Mucosa of rectum (tissue), 2 donors: ENCODE results near the gene BBX.

Source experiments
- H3K27ac ChIP-seq, 2 donors: one replicate each; pipeline ENCODE4 v1.7.0; 2013; ENCODE audit warnings: inconsistent platforms in 2 of 2, low read depth in 2 of 2, low read length in 2 of 2
- H3K27me3 ChIP-seq, 2 donors: one replicate each; pipeline ENCODE4 v1.7.0; 2013; ENCODE audit warnings: low read length in 2 of 2; ENCODE audit not compliant: control insufficient read depth in 2 of 2, insufficient read depth in 2 of 2
- H3K36me3 ChIP-seq, 2 donors: one replicate each; pipeline ENCODE4 v1.7.0; 2013; ENCODE audit warnings: low read length in 2 of 2; ENCODE audit not compliant: control insufficient read depth in 2 of 2, insufficient read depth in 2 of 2
- H3K4me1 ChIP-seq, 2 donors: one replicate each; pipeline ENCODE4 v1.7.0; 2013; ENCODE audit warnings: low read length in 2 of 2, mild to moderate bottlenecking in 1 of 2; ENCODE audit not compliant: control insufficient read depth in 2 of 2, insufficient read depth in 2 of 2
- H3K4me3 ChIP-seq, 2 donors: one replicate each; pipeline ENCODE4 v1.7.0; 2013; ENCODE audit warnings: low read length in 2 of 2
- H3K9ac ChIP-seq, 2 donors: one replicate each; pipeline ENCODE4 v1.7.0; 2013; ENCODE audit warnings: low read length in 2 of 2, low read depth in 1 of 2, mild to moderate bottlenecking in 1 of 2
- H3K9me3 ChIP-seq, 2 donors: one replicate each; pipeline ENCODE4 v1.7.0; 2013; ENCODE audit warnings: low read length in 2 of 2; ENCODE audit not compliant: control insufficient read depth in 2 of 2
- donor health status: healthy.
- donor health status: Normal muscosa, but diverticular disease.

The BBX gene

GRCh38 chr3:107772016-107772415 lies 249.3 kb downstream of the BBX start:
- H3K9ac ChIP-seq = no peak overlapping the region
- H3K36me3 ChIP-seq = peaks cover 9 to 10% of the 10 kb centered on the region in 2 donors
- no peak overlapping the region for H3K27ac ChIP-seq
- H3K27me3 ChIP-seq = no peaks in the 10 kb centered on the region
- H3K4me1 ChIP-seq = no peaks in the 10 kb centered on the region
- H3K9me3 ChIP-seq = no peaks in the 10 kb centered on the region
- H3K4me3 ChIP-seq = no peak overlapping the region

- Histone ChIP-seq H3K27me3 (no peaks in the 10 kb centered on the region), H3K9me3 (no peaks in the 10 kb centered on the region), H3K27ac (no peak overlapping the region), H3K36me3 (peaks cover 15 to 18% of the 10 kb centered on the region in 2 donors), H3K4me3 (no peak overlapping the region), H3K9ac (no peak overlapping the region), H3K4me1 (no peaks in the 10 kb centered on the region)
Observed at GRCh38 chr3:107775974-107776373, 253.2 kb downstream of the BBX start.

DNA sequence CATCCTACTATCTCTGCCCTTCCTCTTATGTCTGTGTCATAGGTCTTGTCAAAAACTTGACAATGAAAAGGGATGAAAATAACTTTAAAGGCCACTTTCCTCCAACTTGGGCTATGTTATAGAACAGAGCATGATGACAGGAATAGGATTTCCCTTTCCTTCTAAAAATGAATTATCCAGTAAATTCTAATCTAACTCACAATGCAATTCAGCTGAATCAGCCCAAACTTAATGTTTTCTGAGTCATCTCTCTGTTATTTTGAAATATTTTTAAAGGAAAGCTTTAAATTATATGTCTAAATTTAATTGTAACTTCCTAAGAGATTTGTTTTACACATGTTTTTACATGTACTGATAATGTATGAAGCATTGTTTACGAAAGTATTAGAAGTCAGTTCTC lies 258.5 kb downstream of the BBX start:
- Histone ChIP-seq H3K27me3 (no peaks in the 10 kb centered on the region), H3K27ac (no peak overlapping the region), H3K4me3 (no peak overlapping the region), H3K36me3 (peaks cover 10 to 13% of the 10 kb centered on the region in 2 donors), H3K9ac (no peak overlapping the region), H3K4me1 (no peaks in the 10 kb centered on the region), H3K9me3 (no peaks in the 10 kb centered on the region)

GRCh38 chr3:107782054-107782453 lies 259.3 kb downstream of the BBX start:
- no peak overlapping the region for H3K27ac ChIP-seq
- peaks cover 10 to 13% of the 10 kb centered on the region in 2 donors for H3K36me3 ChIP-seq
- H3K27me3 ChIP-seq = no peaks in the 10 kb centered on the region
- H3K9me3 ChIP-seq = no peaks in the 10 kb centered on the region
- H3K4me3 ChIP-seq = no peak overlapping the region
- no peak overlapping the region for H3K9ac ChIP-seq
- no peaks in the 10 kb centered on the region for H3K4me1 ChIP-seq

DNA sequence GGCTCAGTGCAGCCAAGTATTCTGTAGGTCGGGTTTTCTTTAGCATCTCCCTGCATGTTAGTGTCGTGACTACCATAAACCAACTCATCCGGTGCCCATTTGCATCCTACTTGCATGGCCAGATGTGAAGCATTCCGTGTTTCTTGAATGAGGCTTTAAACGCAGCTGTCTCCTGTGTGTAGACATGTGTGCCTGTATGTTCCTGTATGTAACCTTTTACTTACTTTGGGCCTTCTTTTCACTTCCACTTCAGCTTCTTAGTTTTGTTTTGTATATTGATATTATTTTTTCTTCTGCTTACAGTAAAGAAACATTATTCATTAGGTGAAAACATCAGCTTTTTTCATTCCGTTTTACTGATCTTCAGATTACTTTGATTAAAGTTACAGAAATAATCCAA lies 267.9 kb downstream of the BBX start:
- no peaks in the 10 kb centered on the region for H3K27me3 ChIP-seq
- no peaks in the 10 kb centered on the region for H3K4me1 ChIP-seq
- no peaks in the 10 kb centered on the region for H3K9me3 ChIP-seq
- H3K9ac ChIP-seq = no peak overlapping the region
- H3K27ac ChIP-seq = no peak overlapping the region
- H3K4me3 ChIP-seq = no peak overlapping the region
- peaks cover 8 to 9% of the 10 kb centered on the region in 2 donors for H3K36me3 ChIP-seq

DNA sequence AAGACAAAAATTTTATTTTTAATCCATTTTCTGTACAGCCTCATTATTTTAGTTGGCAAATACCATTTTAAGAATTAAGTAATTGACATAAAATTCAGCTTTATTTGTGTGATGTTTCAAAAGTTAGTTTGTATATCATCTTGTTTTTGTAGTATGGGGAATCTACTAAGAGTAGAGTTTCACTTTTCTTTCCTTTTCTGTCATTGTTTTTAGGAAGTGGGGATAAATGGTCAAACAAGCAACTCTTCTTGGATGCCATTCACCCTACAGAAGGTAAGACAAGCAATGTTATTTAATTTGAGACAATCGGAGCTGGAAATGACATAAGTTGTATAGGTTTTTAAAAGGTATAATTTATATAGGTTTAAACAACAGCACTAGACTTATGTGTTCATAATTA lies 268.3 kb downstream of the BBX start:
- no peaks in the 10 kb centered on the region for H3K9me3 ChIP-seq
- H3K4me1 ChIP-seq = no peaks in the 10 kb centered on the region
- H3K4me3 ChIP-seq = no peak overlapping the region
- no peak overlapping the region for H3K27ac ChIP-seq
- peaks cover 8 to 9% of the 10 kb centered on the region in 2 donors for H3K36me3 ChIP-seq
- H3K27me3 ChIP-seq = no peaks in the 10 kb centered on the region
- H3K9ac ChIP-seq = no peak overlapping the region

DNA sequence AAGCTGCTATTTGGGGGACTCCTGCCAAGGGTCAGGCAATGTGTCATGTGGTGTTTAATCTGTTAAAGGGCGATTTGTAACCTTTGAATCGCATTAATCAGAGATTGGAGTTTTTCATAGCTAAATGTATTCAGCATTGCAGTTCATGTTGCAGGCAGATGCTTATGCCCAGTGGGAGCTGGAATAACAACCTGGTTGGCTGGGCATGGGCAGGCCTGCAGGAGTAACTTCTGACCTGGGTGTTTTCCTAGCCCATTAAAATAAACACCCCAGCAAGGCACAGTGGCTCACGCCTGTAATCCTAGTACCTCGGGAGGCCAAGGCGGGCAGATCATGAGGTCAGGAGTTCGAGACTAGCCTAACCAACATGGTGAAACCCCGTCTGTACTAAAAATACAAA lies 268.7 kb downstream of the BBX start:
- Histone ChIP-seq H3K9ac (no peak overlapping the region), H3K4me3 (no peak overlapping the region), H3K27ac (no peak overlapping the region), H3K36me3 (peaks cover 8 to 9% of the 10 kb centered on the region in 2 donors), H3K27me3 (no peaks in the 10 kb centered on the region), H3K9me3 (no peaks in the 10 kb centered on the region), H3K4me1 (no peaks in the 10 kb centered on the region)

DNA sequence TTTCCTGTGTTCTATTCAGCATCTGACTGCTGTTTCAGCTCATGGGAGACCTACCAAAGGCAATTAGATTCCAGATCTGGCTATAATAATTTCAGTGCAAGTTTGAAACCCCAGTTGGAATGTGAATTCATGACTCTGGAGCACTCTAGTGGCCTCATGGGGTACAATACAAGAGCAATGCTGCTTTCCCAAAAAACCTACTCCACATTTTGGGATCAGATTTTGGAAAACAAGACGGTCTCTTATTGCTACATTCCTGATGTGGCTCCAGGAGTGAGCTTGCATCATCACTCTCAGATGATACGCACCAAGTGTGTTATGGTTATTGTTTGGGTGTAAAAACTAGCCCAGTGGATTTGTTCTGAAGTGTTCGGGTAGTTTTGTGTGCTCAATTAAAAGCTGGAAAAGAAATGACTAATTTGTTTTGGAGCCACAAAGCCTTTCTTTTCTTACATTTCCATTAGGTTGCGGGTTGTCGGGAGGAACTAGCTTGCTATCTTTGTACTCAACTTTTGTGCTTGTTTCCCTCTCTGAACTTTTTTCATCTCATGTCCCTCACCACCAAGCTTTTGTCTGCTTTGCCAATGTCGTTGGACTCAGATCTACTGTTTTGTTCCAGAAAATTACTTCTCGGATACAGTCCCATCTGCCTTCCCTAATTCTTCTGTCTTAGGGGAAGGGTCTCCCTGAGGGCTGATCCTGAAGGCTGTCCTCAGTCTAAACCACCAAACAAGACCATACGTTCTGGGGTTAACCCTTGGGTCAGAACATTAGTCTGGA lies 272.1 kb downstream of the BBX start:
- Histone ChIP-seq H3K4me3 (no peak overlapping the region), H3K9ac (no peak overlapping the region), H3K4me1 (no peaks in the 10 kb centered on the region), H3K27me3 (no peaks in the 10 kb centered on the region), H3K9me3 (no peaks in the 10 kb centered on the region), H3K36me3 (peaks cover 19% of the 10 kb centered on the region in 2 donors), H3K27ac (no peak overlapping the region)

GRCh38 chr3:107795514-107796094 lies 272.8 kb downstream of the BBX start:
- H3K9me3 ChIP-seq = no peaks in the 10 kb centered on the region
- H3K9ac ChIP-seq = no peak overlapping the region
- H3K27ac ChIP-seq = no peak overlapping the region
- no peak overlapping the region for H3K4me3 ChIP-seq
- no peaks in the 10 kb centered on the region for H3K4me1 ChIP-seq
- H3K36me3 ChIP-seq = peaks cover 19 to 20% of the 10 kb centered on the region in 2 donors
- no peaks in the 10 kb centered on the region for H3K27me3 ChIP-seq

DNA sequence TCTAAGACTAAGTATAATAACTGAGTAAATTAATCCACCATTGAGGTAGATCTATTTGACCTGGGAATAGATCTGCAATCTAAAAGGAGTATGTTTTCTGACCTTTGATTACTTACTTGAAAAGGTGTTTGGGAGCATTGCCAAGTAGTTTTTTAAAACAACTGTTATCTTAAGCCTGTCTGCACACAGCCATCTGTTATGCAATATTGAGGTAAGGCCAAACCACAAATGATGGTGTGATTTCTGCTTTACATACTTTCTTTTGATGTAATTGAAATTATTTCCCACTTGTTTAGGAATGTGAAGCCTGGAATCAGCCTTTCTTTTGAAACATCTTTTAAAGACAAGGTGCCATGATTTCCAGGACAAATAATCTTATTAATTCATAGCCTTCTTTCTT lies 274.0 kb downstream of the BBX start:
- no peak overlapping the region for H3K9ac ChIP-seq
- H3K9me3 ChIP-seq = no peaks in the 10 kb centered on the region
- no peak overlapping the region for H3K4me3 ChIP-seq
- no peak overlapping the region for H3K27ac ChIP-seq
- H3K36me3 ChIP-seq = peaks cover 20 to 25% of the 10 kb centered on the region in 2 donors
- no peaks in the 10 kb centered on the region for H3K4me1 ChIP-seq
- H3K27me3 ChIP-seq = no peaks in the 10 kb centered on the region
